ENCODE results near the gene NAGS. TPM values are rescaled to one million over a fixed set of nuclear protein-coding genes. Genes with fewer than 3 reads are reported as not detected.
A peak's percentile ranks its signal among the peaks of the same experiment; 100 is the strongest.
"Not testable (repeated sequence)": the region's sequence is repeated elsewhere in the genome, so short reads cannot be mapped to it uniquely, and the experiment has no call there.

Gene NAGS
- total RNA-seq: under 1 TPM; 0.21 to 0.42 TPM
- 0.98 to 2.3 reads per million in 2 donors for total RNA-seq

GRCh38 chr17:44004077-44004760, at the start of gene NAGS:
TSS of gene NAGS (plus strand) at chr17:44004622. CDS start at chr17:44004664, 42 bp downstream.
- no peaks in the 10 kb centered on the region for H3K9me3 ChIP-seq (ENCODE audit: control insufficient read depth, low read length, poor library complexity, severe bottlenecking)
- DNase-seq (no peak), ATAC-seq (no peak)
- Mint-ChIP-seq H3K36me3 (ENCODE audit: low read depth) (no peaks in the 10 kb centered on the region), H3K4me1 (peaks cover 21% of the 10 kb centered on the region), H3K27ac (no peak within 1 kb of the TSS), H3K27me3 (no peaks in the 10 kb centered on the region), H3K4me3 (peak within 1 kb of the TSS; percentile 94)

- no peaks in the 10 kb centered on the region for H3K9me3 ChIP-seq (ENCODE audit: control insufficient read depth, low read length, poor library complexity, severe bottlenecking)
- peaks cover 4% of the 10 kb centered on the region for H3K36me3 Mint-ChIP-seq (ENCODE audit: low read depth)
- DNase-seq: no peak
- no peak for ATAC-seq
- no peak overlapping the region for H3K27ac Mint-ChIP-seq
- peaks cover 2% of the 10 kb centered on the region for H3K4me1 Mint-ChIP-seq
- H3K4me3 Mint-ChIP-seq: no peak overlapping the region
- H3K27me3 Mint-ChIP-seq: peaks cover 47% of the 10 kb centered on the region
Observed at GRCh38 chr17:43956222-43956621, 48.2 kb upstream of the NAGS start.

GRCh38 chr17:43958748-43959352, 45.6 kb upstream of the NAGS start:
- Mint-ChIP-seq H3K27me3 (peaks cover 48% of the 10 kb centered on the region), H3K4me3 (no peak overlapping the region), H3K36me3 (ENCODE audit: low read depth) (peaks cover 4% of the 10 kb centered on the region), H3K27ac (no peak overlapping the region), H3K4me1 (no peaks in the 10 kb centered on the region)
- no peak for DNase-seq
- no peaks in the 10 kb centered on the region for H3K9me3 ChIP-seq (ENCODE audit: control insufficient read depth, low read length, poor library complexity, severe bottlenecking)
- no peak for ATAC-seq

- H3K9me3 ChIP-seq (ENCODE audit: control insufficient read depth, low read length, poor library complexity, severe bottlenecking); DNase-seq; H3K27ac Mint-ChIP-seq; ATAC-seq; H3K4me3 Mint-ChIP-seq; H3K36me3 Mint-ChIP-seq (ENCODE audit: low read depth); H3K4me1 Mint-ChIP-seq: not testable (repeated sequence)
- H3K27me3 Mint-ChIP-seq: peaks cover 37% of the 10 kb centered on the region
Observed at GRCh38 chr17:43961292-43961691, 43.1 kb upstream of the NAGS start.

GRCh38 chr17:43961954-43962353, 42.5 kb upstream of the NAGS start:
- peaks cover 43% of the 10 kb centered on the region for H3K27me3 Mint-ChIP-seq
- H3K4me1 Mint-ChIP-seq: peaks cover 2% of the 10 kb centered on the region
- no peak overlapping the region for H3K27ac Mint-ChIP-seq
- no peaks in the 10 kb centered on the region for H3K9me3 ChIP-seq (ENCODE audit: control insufficient read depth, low read length, poor library complexity, severe bottlenecking)
- DNase-seq: no peak
- peaks cover 4% of the 10 kb centered on the region for H3K36me3 Mint-ChIP-seq (ENCODE audit: low read depth)
- H3K4me3 Mint-ChIP-seq: no peak overlapping the region
- ATAC-seq: no peak

- peak overlapping the region; percentile 78 for H3K27ac Mint-ChIP-seq
- H3K27me3 Mint-ChIP-seq: peaks cover 46% of the 10 kb centered on the region
- H3K36me3 Mint-ChIP-seq (ENCODE audit: low read depth): peaks cover 4% of the 10 kb centered on the region
- H3K4me3 Mint-ChIP-seq: no peak overlapping the region
- no peak for ATAC-seq
- DNase-seq: no peak
- no peaks in the 10 kb centered on the region for H3K9me3 ChIP-seq (ENCODE audit: control insufficient read depth, low read length, poor library complexity, severe bottlenecking)
- H3K4me1 Mint-ChIP-seq: peaks cover 2% of the 10 kb centered on the region
Observed at GRCh38 chr17:43962479-43962878, 41.9 kb upstream of the NAGS start.

- H3K9me3 ChIP-seq (ENCODE audit: control insufficient read depth, low read length, poor library complexity, severe bottlenecking): no peaks in the 10 kb centered on the region
- Mint-ChIP-seq H3K4me3 (no peak overlapping the region), H3K36me3 (ENCODE audit: low read depth) (peaks cover 4% of the 10 kb centered on the region), H3K4me1 (peaks cover 2% of the 10 kb centered on the region), H3K27me3 (peaks cover 45% of the 10 kb centered on the region), H3K27ac (no peak overlapping the region)
- no peak for DNase-seq
- no peak for ATAC-seq
Observed at GRCh38 chr17:43966276-43966675, 38.1 kb upstream of the NAGS start.

- H3K36me3 Mint-ChIP-seq (ENCODE audit: low read depth): no peaks in the 10 kb centered on the region
- H3K4me3 Mint-ChIP-seq: no peak overlapping the region
- H3K27ac Mint-ChIP-seq: no peak overlapping the region
- H3K4me1 Mint-ChIP-seq: peaks cover 2% of the 10 kb centered on the region
- no peaks in the 10 kb centered on the region for H3K9me3 ChIP-seq (ENCODE audit: control insufficient read depth, low read length, poor library complexity, severe bottlenecking)
- ATAC-seq (no peak), DNase-seq (no peak)
- peaks cover 34% of the 10 kb centered on the region for H3K27me3 Mint-ChIP-seq
Observed at GRCh38 chr17:43967251-43967875, 37.1 kb upstream of the NAGS start.

- no peak overlapping the region for H3K4me3 Mint-ChIP-seq
- H3K27me3 Mint-ChIP-seq: peaks cover 26% of the 10 kb centered on the region
- ATAC-seq (no peak), DNase-seq (no peak)
- no peaks in the 10 kb centered on the region for H3K9me3 ChIP-seq (ENCODE audit: control insufficient read depth, low read length, poor library complexity, severe bottlenecking)
- peaks cover 2% of the 10 kb centered on the region for H3K4me1 Mint-ChIP-seq
- no peak overlapping the region for H3K27ac Mint-ChIP-seq
- H3K36me3 Mint-ChIP-seq (ENCODE audit: low read depth): no peaks in the 10 kb centered on the region
Observed at GRCh38 chr17:43970366-43970765, 34.1 kb upstream of the NAGS start.

GRCh38 chr17:43971436-43971835, 33.0 kb upstream of the NAGS start:
- not testable (repeated sequence) for H3K4me3 Mint-ChIP-seq; H3K4me1 Mint-ChIP-seq; H3K9me3 ChIP-seq (ENCODE audit: control insufficient read depth, low read length, poor library complexity, severe bottlenecking); H3K27ac Mint-ChIP-seq; H3K36me3 Mint-ChIP-seq (ENCODE audit: low read depth); DNase-seq
- peak; percentile 62 for ATAC-seq
- H3K27me3 Mint-ChIP-seq: peaks cover 20% of the 10 kb centered on the region

- not testable (repeated sequence) for H3K4me3 Mint-ChIP-seq; H3K36me3 Mint-ChIP-seq (ENCODE audit: low read depth); H3K27ac Mint-ChIP-seq; DNase-seq; H3K9me3 ChIP-seq (ENCODE audit: control insufficient read depth, low read length, poor library complexity, severe bottlenecking); H3K4me1 Mint-ChIP-seq; ATAC-seq
- H3K27me3 Mint-ChIP-seq: peaks cover 12% of the 10 kb centered on the region
Observed at GRCh38 chr17:43972444-43973212, 31.8 kb upstream of the NAGS start.

- ATAC-seq (no peak), DNase-seq (no peak)
- H3K36me3 Mint-ChIP-seq (ENCODE audit: low read depth): no peaks in the 10 kb centered on the region
- H3K9me3 ChIP-seq (ENCODE audit: control insufficient read depth, low read length, poor library complexity, severe bottlenecking): no peaks in the 10 kb centered on the region
- H3K4me3 Mint-ChIP-seq: no peak overlapping the region
- peaks cover 2% of the 10 kb centered on the region for H3K4me1 Mint-ChIP-seq
- no peak overlapping the region for H3K27ac Mint-ChIP-seq
- H3K27me3 Mint-ChIP-seq: peaks cover 24% of the 10 kb centered on the region
Observed at GRCh38 chr17:43974382-43975266, 29.8 kb upstream of the NAGS start.
